BJ (cell line): ENCODE results near the gene CRYZ. TPM values are rescaled to one million over a fixed set of nuclear protein-coding genes. Genes with fewer than 3 reads are reported as not detected.

ENCODE experiments used
- CTCF ChIA-PET: fragments of 350-600 bp; formaldehyde crosslinking; extraction: SDS; loops from one replicate; lab custom pipeline; 2021; ENCODE audit warnings: antibody characterized with exemption, inconsistent platforms; lab: Yijun Ruan, JAX
- POLR2A ChIA-PET: fragments of 300-600 bp; sonication (Branson Sonifier 250); formaldehyde crosslinking; extraction: SDS; loops from one replicate; lab custom pipeline; 2021; ENCODE audit warnings: antibody characterized with exemption; lab: Charles Lee
- DNase-seq: peaks from one replicate; pipeline ENCODE4 v3.0.0-alpha.2; 2011; ENCODE audit warnings: low read depth
- H3K27me3 ChIP-seq: 2 replicates; pipeline ENCODE4 v1.6.0; 2011; ENCODE audit warnings: low read length; ENCODE audit not compliant: control insufficient read depth, insufficient read depth
- H3K36me3 ChIP-seq: 2 replicates; pipeline ENCODE4 v1.5.1; 2011; ENCODE audit warnings: low read length; ENCODE audit not compliant: control insufficient read depth, insufficient read depth
- H3K4me3 ChIP-seq: 2 replicates; pipeline ENCODE4 v1.5.1; 2011; ENCODE audit warnings: low read depth, mild to moderate bottlenecking, control low read depth, low read length
- CTCF ChIP-seq: IDR thresholded peaks from 2 replicates; pipeline ENCODE4 v1.5.1; 2011; ENCODE audit warnings: low read depth, mild to moderate bottlenecking, control low read depth, inconsistent platforms, low read length, moderate library complexity; ENCODE audit not compliant: insufficient read depth
- polyA plus RNA-seq: library from polyadenylated mRNA; depleted of rRNA; stranded (reverse); fragments of >200 nt; gene quantifications from 2 replicates; pipeline ENCODE4 v1.2.3, GENCODE V29; 2011

CRYZ gene
- polyA plus RNA-seq, 1 experiment, result 22.9 TPM

GRCh38 chr1:74773582-74773981 is 40.7 kb upstream of the CRYZ start:
- DNase-seq, result no peak
- no peak for TF ChIP-seq CTCF
- Histone ChIP-seq H3K27me3 (no peaks in the 10 kb centered on the region), H3K4me3 (no peak overlapping the region), H3K36me3 (no peaks in the 10 kb centered on the region)
- POLR2A ChIA-PET, result no interaction called here
- CTCF ChIA-PET, result interaction anchor here (0.7 to 2.7 kb wide), 2 partner anchors 429 to 1419 kb away, joined by 3 to 17 read pairs; no protein-coding TSS in a partner anchor

- Histone ChIP-seq H3K36me3 (no peaks in the 10 kb centered on the region), H3K4me3 (no peak overlapping the region), H3K27me3 (no peaks in the 10 kb centered on the region)
- TF ChIP-seq CTCF, result no peak
- CTCF ChIA-PET, result interaction anchor here (0.7 to 2.7 kb wide), 2 partner anchors 429 to 1420 kb away, joined by 3 to 17 read pairs; no protein-coding TSS in a partner anchor
- POLR2A ChIA-PET, result no interaction called here
- no peak for DNase-seq
Observed at GRCh38 chr1:74772945-74773344, 40.1 kb upstream of the CRYZ start.

GRCh38 chr1:74771913-74772515 is 39.2 kb upstream of the CRYZ start:
- CTCF ChIA-PET, result interaction anchor here (0.6 to 2.7 kb wide), 12 partner anchors 11 to 845 kb away, joined by 3 to 17 read pairs (median 3); partner anchors contain the start of genes CRYZ and TYW3
- Histone ChIP-seq H3K27me3 (no peaks in the 10 kb centered on the region), H3K4me3 (no peak overlapping the region), H3K36me3 (no peaks in the 10 kb centered on the region)
- peak; percentile 5 for DNase-seq
- POLR2A ChIA-PET, result no interaction called here
- peak; percentile 72 for TF ChIP-seq CTCF

- H3K27me3 ChIP-seq, result no peaks in the 10 kb centered on the region
- ChIA-PET POLR2A (no interaction called here), CTCF (interaction anchor here (1.0 to 1.3 kb wide), 2 partner anchors 14 to 33 kb away, joined by 3 to 4 read pairs; no protein-coding TSS in a partner anchor)
- H3K36me3 ChIP-seq, result peaks cover 2% of the 10 kb centered on the region; the same call in 1 of the 2 replicates
- no peak overlapping the region for H3K4me3 ChIP-seq
- TF ChIP-seq CTCF, result no peak
- no peak for DNase-seq
Observed at GRCh38 chr1:74767490-74767889, 34.6 kb upstream of the CRYZ start.

GRCh38 chr1:74766579-74766978 is 33.7 kb upstream of the CRYZ start:
- CTCF ChIA-PET, result no interaction called here
- no peak for TF ChIP-seq CTCF
- Histone ChIP-seq H3K4me3 (no peak overlapping the region), H3K36me3 (peaks cover 2% of the 10 kb centered on the region; the same call in 1 of the 2 replicates), H3K27me3 (no peaks in the 10 kb centered on the region)
- no peak for DNase-seq
- POLR2A ChIA-PET, result no interaction called here
